ENCODE measurements around the gene MCTP1. TPM values are rescaled to one million over a fixed set of nuclear protein-coding genes. Genes with fewer than 3 reads are reported as not detected.

The MCTP1 gene
- total RNA-seq, 4 donors from 2014 or later: 44.7 to 88.7 (median 74.3) TPM

GRCh38 chr5:94849324-94849723 is 435.6 kb downstream of the MCTP1 start:
- no peak for TF ChIP-seq CTCF (IDR thresholded peaks at IDR 0.05; ENCODE audit: low read depth)

GRCh38 chr5:94847726-94848125 is 437.2 kb downstream of the MCTP1 start:
- TF ChIP-seq CTCF (IDR thresholded peaks at IDR 0.05; ENCODE audit: low read depth): no peak

- TF ChIP-seq CTCF (IDR thresholded peaks at IDR 0.05; ENCODE audit: low read depth): no peak
These were observed 437.9 kb downstream of the MCTP1 start for GRCh38 chr5:94847019-94847418.

- no peak for TF ChIP-seq CTCF (IDR thresholded peaks at IDR 0.05; ENCODE audit: low read depth)
These were observed 443.1 kb downstream of the MCTP1 start for GRCh38 chr5:94841598-94842322.

GRCh38 chr5:94833851-94834250 is 451.0 kb downstream of the MCTP1 start:
- TF ChIP-seq CTCF (IDR thresholded peaks at IDR 0.05; ENCODE audit: low read depth): no peak

GRCh38 chr5:94832685-94833084 is 452.2 kb downstream of the MCTP1 start:
- TF ChIP-seq CTCF (IDR thresholded peaks at IDR 0.05; ENCODE audit: low read depth): no peak

GRCh38 chr5:94830520-94830919 is 454.4 kb downstream of the MCTP1 start:
- no peak for TF ChIP-seq CTCF (IDR thresholded peaks at IDR 0.05; ENCODE audit: low read depth)
